ENCODE measurements around the gene AMACR.
"Not testable (repeated sequence)": the region's sequence is repeated elsewhere in the genome, so short reads cannot be mapped to it uniquely, and the experiment has no call there.

AMACR gene

DNA sequence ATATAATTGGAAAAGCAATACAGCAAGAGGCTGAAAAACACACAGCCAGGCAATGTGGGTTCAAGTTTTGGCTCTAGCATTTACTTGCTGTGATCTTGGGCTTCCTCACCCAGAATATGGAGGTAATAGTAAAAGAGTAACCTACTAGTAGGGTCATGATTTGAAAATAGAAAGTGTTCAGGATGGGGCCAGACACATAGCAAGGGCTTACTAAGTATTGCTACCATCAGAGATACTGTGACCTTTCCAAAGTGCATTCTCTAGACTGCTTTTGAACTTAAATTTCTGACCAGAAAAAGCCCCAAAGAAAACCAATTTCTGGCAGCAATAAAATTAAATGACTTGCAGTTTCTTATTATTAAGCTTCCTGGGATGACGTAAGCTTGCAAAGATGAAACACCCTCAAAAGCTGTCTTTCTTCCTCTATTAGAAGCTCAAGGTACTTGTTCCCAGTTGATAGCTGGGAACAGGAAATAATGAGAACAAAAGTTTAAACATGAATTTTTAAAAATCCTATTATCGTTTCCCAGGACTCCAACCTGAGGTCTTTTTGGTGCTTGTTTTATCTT, 43.6 kb downstream of the AMACR start:
- no peak for DNase-seq

DNA sequence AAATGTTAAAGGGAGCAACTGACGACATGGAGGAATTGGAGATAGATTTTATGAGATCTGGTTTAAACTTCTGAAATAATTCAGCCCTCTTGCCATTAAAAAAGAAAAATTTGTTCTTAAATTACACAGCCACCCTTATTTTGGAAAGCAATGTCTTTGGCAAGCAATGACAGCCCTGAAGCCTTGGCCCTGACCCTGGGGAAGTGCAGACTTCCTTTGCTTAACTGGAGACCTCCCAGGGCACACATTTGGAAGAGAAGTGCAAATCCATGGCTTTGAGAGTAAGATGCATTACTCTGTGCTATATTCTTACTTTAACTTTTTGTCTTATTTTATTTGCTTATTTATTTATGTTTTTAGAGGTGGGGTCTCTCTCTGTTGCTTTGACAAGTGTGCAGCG, 49.7 kb downstream of the AMACR start:
- no peak for DNase-seq

DNA sequence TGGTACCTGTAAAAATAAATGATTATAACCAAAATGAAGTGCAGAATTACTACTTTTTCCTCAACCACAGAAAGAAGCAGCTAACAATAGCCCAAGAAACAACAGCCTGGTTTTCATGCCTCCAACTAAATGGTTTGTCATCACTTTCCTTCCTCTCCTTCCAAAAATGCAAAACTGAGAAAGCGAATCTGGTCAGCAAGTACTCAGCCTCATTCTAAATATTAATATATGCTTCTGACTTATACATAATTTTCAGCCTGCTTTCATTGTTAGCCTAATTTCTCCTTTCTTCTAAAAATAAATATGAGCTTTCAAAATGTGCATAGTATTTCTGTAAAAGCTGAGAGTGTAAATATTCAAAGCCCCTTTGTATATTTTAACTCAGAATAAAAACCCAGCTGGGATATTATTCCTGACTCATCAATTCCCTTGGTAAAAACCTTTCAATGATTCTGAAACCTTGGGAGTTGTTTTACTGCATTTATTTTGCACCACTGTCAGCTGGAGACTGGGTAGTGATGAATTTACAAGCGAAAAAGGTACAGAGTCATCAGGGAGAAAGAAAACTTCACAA, 50.2 kb downstream of the AMACR start:
- DNase-seq, result no peak

DNA sequence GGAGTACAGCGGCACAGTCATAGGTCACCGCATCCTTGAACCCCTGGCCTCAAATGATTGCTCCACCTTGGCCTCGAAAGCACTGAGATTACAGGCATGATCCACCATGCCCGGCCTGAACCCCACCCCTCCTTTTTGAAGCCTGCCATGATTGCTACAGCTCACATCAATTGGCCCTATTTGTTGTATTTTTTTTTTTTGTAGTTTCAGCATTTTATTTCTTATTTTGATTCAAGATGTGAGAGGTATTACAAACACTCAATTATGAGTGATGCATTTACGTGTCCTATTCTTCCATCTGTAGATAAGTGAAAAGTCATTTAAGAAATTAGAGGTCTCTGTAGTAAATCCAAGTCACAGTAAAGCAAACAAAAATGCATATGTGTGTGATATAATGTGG, 55.7 kb downstream of the AMACR start:
- DNase-seq, result not testable (repeated sequence)

DNA sequence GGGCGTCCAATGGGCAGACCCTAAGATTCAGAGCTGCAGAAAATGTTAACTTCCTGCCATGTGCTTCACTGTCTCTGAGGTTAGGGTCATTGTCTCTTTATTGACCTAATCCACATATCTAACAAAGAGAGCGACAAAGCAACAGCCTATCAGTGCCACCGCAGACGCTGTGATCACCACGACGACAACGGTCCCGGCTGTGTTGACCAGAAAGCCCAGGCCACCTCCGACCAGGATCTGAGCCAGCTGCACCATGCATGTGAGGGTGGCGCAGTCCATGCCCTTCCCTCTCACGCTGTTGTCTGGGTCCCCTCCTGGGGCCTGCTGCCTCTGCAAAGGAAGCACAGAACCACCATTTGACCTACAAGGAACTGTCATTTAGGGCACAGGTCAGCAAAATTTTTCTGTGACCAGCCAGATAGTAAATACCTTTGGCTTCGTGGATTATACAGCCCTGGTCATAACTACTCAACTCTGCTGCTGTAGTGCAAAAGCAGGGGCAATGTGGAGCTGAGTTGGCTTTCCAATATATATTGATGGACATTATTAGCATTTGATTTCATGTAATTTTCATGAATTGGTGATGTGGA, 63.2 kb downstream of the AMACR start:
- no peak for DNase-seq

DNA sequence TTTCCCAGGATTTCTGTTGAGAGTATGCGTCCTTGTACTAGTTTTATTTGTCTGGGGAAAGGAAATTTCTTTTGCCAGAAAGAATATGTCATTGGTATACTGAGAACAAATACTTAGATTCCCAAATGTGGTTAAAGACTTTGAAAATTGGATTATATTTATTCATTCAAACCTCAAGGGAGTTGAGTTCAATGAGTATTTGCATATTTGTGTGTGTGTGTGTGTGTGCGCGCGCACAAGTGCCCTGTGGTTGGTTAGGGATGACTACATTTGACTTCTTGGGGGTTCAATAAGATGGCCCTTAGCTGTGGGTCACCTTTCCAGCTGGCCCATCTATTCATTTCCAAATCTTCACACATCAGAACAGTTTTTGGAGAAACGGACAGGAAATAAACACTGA, 66.8 kb downstream of the AMACR start:
- DNase-seq, result no peak

DNA sequence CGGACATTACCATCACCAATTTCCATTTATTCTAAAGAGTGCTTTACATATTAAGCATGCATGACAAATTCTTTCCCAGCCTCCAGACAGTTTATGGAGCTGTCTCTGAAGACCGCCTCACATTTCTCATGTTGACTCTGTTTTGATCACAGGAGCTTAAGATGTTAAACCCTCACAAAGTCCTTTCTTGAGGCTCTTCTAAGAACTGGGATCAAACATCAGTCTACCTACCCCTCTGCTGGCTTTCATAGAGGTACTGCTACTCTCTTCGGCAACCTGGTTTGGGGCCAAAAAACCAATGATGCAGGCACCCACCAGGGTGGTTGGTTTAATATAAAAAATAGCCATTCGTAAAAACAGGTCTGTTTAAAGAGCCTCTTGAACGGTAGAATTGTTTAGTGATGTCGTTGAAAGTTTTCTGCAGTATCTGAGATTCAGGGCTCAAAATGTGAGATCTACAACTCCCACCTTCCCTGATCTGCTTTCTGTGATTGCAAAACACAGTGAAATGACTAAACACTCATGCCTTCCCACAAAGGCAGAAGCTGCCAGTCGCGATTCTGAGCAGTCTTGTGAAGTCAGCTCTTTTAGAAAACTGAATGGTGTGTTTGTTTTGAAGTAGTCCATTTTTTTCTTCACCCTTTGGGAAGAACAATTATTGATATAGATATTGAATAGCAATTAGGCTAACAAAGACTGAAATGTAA, 68.1 kb downstream of the AMACR start:
- DNase-seq, result no peak

DNA sequence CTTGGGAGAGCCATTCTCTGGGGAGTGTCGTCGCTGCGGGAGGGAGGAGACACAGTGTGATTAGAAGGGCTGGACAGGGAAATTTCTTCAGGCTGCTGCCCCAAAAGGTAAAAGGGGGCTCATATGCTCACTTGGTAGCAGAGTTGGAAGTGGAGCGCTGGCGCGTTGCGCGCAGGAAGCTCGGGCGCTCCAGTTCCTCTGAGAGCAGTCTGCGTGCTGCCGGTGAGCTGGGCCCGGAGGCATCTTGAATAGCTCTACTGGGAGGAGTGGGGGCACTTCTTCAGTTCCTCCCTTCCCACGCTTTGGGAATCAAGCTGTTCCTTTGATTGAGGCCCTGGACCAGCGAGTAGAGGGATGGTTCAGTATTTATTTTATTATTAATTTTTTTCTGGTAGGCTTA, 69.0 kb downstream of the AMACR start:
- no peak for DNase-seq

DNA sequence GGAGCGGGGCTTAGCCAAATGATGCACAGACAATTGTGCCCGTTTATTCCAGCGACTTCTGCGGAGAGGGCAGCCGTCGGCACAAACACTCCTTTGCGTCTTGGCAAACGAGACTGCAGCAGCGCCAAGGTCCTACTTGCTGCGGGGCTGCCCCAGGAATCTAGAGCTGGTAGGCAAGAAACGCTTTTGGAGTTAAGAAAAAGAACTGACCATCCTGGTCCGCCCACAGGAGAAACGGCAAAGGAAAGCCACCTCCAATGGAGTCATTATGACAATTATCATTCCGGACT, 69.4 kb downstream of the AMACR start:
- no peak for DNase-seq

DNA sequence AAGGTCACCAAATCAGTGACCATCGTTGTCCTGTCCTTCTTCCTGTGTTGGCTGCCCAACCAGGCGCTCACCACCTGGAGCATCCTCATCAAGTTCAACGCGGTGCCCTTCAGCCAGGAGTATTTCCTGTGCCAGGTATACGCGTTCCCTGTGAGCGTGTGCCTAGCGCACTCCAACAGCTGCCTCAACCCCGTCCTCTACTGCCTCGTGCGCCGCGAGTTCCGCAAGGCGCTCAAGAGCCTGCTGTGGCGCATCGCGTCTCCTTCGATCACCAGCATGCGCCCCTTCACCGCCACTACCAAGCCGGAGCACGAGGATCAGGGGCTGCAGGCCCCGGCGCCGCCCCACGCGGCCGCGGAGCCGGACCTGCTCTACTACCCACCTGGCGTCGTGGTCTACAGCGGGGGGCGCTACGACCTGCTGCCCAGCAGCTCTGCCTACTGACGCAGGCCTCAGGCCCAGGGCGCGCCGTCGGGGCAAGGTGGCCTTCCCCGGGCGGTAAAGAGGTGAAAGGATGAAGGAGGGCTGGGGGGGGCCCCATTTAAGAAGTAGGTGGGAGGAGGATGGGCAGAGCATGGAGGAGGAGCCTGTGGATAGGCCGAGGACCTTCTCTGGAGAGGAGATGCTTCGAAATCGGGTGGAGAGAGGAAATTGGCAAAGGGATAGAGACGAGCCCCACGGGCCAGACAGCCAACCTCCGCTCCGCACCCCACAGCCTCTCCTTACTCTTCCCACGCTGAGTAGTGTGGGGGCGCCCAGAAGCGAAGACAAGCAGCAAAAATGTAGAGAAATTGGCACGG, 69.9 kb downstream of the AMACR start:
- no peak for DNase-seq

DNA sequence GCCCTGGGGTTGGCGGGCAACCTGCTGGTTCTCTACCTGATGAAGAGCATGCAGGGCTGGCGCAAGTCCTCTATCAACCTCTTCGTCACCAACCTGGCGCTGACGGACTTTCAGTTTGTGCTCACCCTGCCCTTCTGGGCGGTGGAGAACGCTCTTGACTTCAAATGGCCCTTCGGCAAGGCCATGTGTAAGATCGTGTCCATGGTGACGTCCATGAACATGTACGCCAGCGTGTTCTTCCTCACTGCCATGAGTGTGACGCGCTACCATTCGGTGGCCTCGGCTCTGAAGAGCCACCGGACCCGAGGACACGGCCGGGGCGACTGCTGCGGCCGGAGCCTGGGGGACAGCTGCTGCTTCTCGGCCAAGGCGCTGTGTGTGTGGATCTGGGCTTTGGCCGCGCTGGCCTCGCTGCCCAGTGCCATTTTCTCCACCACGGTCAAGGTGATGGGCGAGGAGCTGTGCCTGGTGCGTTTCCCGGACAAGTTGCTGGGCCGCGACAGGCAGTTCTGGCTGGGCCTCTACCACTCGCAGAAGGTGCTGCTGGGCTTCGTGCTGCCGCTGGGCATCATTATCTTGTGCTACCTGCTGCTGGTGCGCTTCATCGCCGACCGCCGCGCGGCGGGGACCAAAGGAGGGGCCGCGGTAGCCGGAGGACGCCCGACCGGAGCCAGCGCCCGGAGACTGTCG, 70.7 kb downstream of the AMACR start:
- DNase-seq, result no peak

DNA sequence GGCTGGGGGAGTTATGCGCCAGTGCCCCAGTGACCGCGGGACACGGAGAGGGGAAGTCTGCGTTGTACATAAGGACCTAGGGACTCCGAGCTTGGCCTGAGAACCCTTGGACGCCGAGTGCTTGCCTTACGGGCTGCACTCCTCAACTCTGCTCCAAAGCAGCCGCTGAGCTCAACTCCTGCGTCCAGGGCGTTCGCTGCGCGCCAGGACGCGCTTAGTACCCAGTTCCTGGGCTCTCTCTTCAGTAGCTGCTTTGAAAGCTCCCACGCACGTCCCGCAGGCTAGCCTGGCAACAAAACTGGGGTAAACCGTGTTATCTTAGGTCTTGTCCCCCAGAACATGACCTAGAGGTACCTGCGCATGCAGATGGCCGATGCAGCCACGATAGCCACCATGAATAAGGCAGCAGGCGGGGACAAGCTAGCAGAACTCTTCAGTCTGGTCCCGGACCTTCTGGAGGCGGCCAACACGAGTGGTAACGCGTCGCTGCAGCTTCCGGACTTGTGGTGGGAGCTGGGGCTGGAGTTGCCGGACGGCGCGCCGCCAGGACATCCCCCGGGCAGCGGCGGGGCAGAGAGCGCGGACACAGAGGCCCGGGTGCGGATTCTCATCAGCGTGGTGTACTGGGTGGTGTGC, 71.4 kb downstream of the AMACR start, which contains the start of gene RXFP3:
Gene RXFP3 (plus strand): TSS at position 6 of the 636 bp plus-strand sequence. CDS start 355 bp downstream, at position 361.
- DNase-seq, result peak; percentile 37

Data from NCI-H1092 treated with DMSO at 0.1 percent for 48 hours (cell line).